Measurements from ENCODE around the gene FDX2. TPM values are rescaled to one million over a fixed set of nuclear protein-coding genes. Genes with fewer than 3 reads are reported as not detected.

The FDX2 gene
- total RNA-seq, 6 experiments from 2014 or later = 33.9 to 47.3 (median 38.5) TPM

- H3K36me3 Mint-ChIP-seq (ENCODE audit: low read depth) = no peaks in the 10 kb centered on the region
- no peak for TF ChIP-seq CTCF (IDR thresholded peaks at IDR 0.05)
- H3K4me3 Mint-ChIP-seq = no peak overlapping the region
- no peak for DNase-seq
- H3K27me3 Mint-ChIP-seq (ENCODE audit: insufficient read depth) = no peaks in the 10 kb centered on the region
- peaks cover 11% of the 10 kb centered on the region; the same call in 1 of the 2 replicates for H3K4me1 Mint-ChIP-seq (ENCODE audit: low read depth)
- H3K27ac Mint-ChIP-seq = no peak overlapping the region
- no peaks in the 10 kb centered on the region for H3K9me3 Mint-ChIP-seq
Measured at GRCh38 chr19:10279737-10280442, 35.9 kb downstream of the FDX2 start.

- Mint-ChIP-seq H3K27ac (no peak overlapping the region), H3K9me3 (no peaks in the 10 kb centered on the region), H3K4me3 (no peak overlapping the region), H3K36me3 (ENCODE audit: low read depth) (no peaks in the 10 kb centered on the region), H3K27me3 (ENCODE audit: insufficient read depth) (peaks cover 3% of the 10 kb centered on the region; the same call in 1 of the 2 replicates), H3K4me1 (ENCODE audit: low read depth) (peaks cover 14% of the 10 kb centered on the region)
- TF ChIP-seq CTCF (IDR thresholded peaks at IDR 0.05) = no peak
- DNase-seq = no peak
Measured at GRCh38 chr19:10278935-10279334, 36.9 kb downstream of the FDX2 start.

GRCh38 chr19:10277795-10278589, 37.8 kb downstream of the FDX2 start:
- H3K27me3 Mint-ChIP-seq (ENCODE audit: insufficient read depth) = peaks cover 3% of the 10 kb centered on the region; the same call in 1 of the 2 replicates
- H3K27ac Mint-ChIP-seq = no peak overlapping the region
- no peak for TF ChIP-seq CTCF (IDR thresholded peaks at IDR 0.05)
- no peaks in the 10 kb centered on the region for H3K36me3 Mint-ChIP-seq (ENCODE audit: low read depth)
- DNase-seq = no peak
- H3K4me1 Mint-ChIP-seq (ENCODE audit: low read depth) = peaks cover 17% of the 10 kb centered on the region
- no peaks in the 10 kb centered on the region for H3K9me3 Mint-ChIP-seq
- H3K4me3 Mint-ChIP-seq = no peak overlapping the region

GRCh38 chr19:10274589-10274988, 41.2 kb downstream of the FDX2 start:
- Mint-ChIP-seq H3K36me3 (ENCODE audit: low read depth) (no peaks in the 10 kb centered on the region), H3K4me3 (no peak overlapping the region), H3K4me1 (ENCODE audit: low read depth) (peaks cover 21% of the 10 kb centered on the region), H3K9me3 (no peaks in the 10 kb centered on the region), H3K27me3 (ENCODE audit: insufficient read depth) (peaks cover 3% of the 10 kb centered on the region; the same call in 1 of the 2 replicates), H3K27ac (no peak overlapping the region)
- no peak for TF ChIP-seq CTCF (IDR thresholded peaks at IDR 0.05)
- no peak for DNase-seq

- no peak overlapping the region for H3K27ac Mint-ChIP-seq
- no peaks in the 10 kb centered on the region for H3K36me3 Mint-ChIP-seq (ENCODE audit: low read depth)
Measured at GRCh38 chr19:10271543-10272086, 44.2 kb downstream of the FDX2 start.

More at GRCh38 chr19:10271543-10272086, 44.2 kb downstream of the FDX2 start:
- Mint-ChIP-seq H3K9me3 (no peaks in the 10 kb centered on the region), H3K4me1 (ENCODE audit: low read depth) (peaks cover 10% of the 10 kb centered on the region), H3K4me3 (peak overlapping the region; percentile 76), H3K27me3 (ENCODE audit: insufficient read depth) (peaks cover 5% of the 10 kb centered on the region; the same call in 1 of the 2 replicates)
- no peak for TF ChIP-seq CTCF (IDR thresholded peaks at IDR 0.05)
- DNase-seq = no peak

All from HFFc6 (cell line).